Peyer's patch (tissue), 4 donors: ENCODE measurements around the gene SMG7.

ENCODE experiments used
- POLR2A ChIP-seq, 2 donors: fragments of 450-650 bp; IDR thresholded peaks; one replicate each; pipeline ENCODE4 v1.5.1; 2017; ENCODE audit warnings: antibody characterized with exemption in 2 of 2, mild to moderate bottlenecking in 2 of 2, moderate library complexity in 2 of 2
- TF ChIP-seq, protein P1 (sequence below), 6 experiments: fragments of 450-650 bp in 4 of 6; fragments of 200-600 bp in 2 of 6; sonication (generic) in 1 of 6; IDR thresholded peaks; one replicate each; pipeline ENCODE4 v1.5.1; 2017 to 2019; ENCODE audit warnings: antibody characterized with exemption in 6 of 6, mild to moderate bottlenecking in 3 of 6, moderate library complexity in 1 of 6

DNA sequence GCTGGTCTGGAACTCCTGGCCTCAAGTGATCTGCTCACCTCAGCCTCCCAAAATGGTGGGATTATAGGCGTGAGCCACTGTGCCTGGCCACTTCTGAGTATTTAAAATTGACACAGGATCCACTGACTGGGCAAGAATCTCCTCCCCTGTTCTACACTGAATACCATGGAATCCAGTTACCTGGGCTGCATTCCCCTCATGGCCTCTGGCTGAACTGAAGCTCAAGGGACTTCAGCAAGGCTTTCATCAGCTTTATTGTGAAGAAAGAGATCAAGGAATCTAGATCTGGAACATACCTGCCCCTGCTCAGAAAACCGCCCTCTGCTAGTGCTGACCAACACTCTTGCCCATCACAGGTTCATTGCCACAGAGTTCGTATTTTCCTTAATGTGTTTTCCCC lies 97.5 kb downstream of the SMG7 start:
- TF ChIP-seq, protein P1, sequence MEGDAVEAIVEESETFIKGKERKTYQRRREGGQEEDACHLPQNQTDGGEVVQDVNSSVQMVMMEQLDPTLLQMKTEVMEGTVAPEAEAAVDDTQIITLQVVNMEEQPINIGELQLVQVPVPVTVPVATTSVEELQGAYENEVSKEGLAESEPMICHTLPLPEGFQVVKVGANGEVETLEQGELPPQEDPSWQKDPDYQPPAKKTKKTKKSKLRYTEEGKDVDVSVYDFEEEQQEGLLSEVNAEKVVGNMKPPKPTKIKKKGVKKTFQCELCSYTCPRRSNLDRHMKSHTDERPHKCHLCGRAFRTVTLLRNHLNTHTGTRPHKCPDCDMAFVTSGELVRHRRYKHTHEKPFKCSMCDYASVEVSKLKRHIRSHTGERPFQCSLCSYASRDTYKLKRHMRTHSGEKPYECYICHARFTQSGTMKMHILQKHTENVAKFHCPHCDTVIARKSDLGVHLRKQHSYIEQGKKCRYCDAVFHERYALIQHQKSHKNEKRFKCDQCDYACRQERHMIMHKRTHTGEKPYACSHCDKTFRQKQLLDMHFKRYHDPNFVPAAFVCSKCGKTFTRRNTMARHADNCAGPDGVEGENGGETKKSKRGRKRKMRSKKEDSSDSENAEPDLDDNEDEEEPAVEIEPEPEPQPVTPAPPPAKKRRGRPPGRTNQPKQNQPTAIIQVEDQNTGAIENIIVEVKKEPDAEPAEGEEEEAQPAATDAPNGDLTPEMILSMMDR (IDR thresholded peaks at IDR 0.05): no peak
- no peak for TF ChIP-seq POLR2A (IDR thresholded peaks at IDR 0.05)
